Right atrium auricular region (tissue), 2 donors: ENCODE measurements around the gene ETV2. TPM values are rescaled to one million over a fixed set of nuclear protein-coding genes. Genes with fewer than 3 reads are reported as not detected.
"Not testable (repeated sequence)": the region's sequence is repeated elsewhere in the genome, so short reads cannot be mapped to it uniquely, and the experiment has no call there.

ENCODE experiments used
- DNase-seq: peaks from one replicate; pipeline ENCODE4 v3.0.0-alpha.2; 2019; ENCODE audit warnings: low spot score
- H3K27ac ChIP-seq, 2 donors: fragments of 200-600 bp; sonication (generic); 1 replicate in 1 of 2; 2 replicates in 1 of 2; pipeline ENCODE4 v1.5.1; 2016 to 2019
- H3K27me3 ChIP-seq, 2 donors: fragments of 200-600 bp; sonication (generic); one replicate each; pipeline versions ENCODE4 v1.5.1 to v1.6.0; 2017 to 2019
- H3K36me3 ChIP-seq: fragments of 200-600 bp; sonication (generic); one replicate; pipeline ENCODE4 v1.5.1; 2016
- H3K4me1 ChIP-seq, 2 donors: fragments of 200-600 bp; sonication (generic); one replicate each; pipeline versions ENCODE4 v1.5.1 to v1.6.0; 2017 to 2019
- H3K4me3 ChIP-seq, 2 donors: fragments of 200-600 bp; sonication (generic); 1 replicate in 1 of 2; 2 replicates in 1 of 2; pipeline ENCODE4 v1.5.1; 2017 to 2019; ENCODE audit warnings: mild to moderate bottlenecking in 1 of 2, moderate library complexity in 1 of 2
- H3K9me3 ChIP-seq, 2 donors: fragments of 200-600 bp; sonication (generic); one replicate each; pipeline ENCODE4 v1.5.1; 2019
- CTCF ChIP-seq, 2 donors: fragments of 200-600 bp; sonication (generic); IDR thresholded peaks; one replicate each; pipeline ENCODE4 v1.5.1; 2019; ENCODE audit warnings: antibody characterized with exemption in 2 of 2
- total RNA-seq, 2 donors: library from RNA; depleted of rRNA; stranded (reverse); fragments of >200 nt; gene quantifications; one replicate each; pipeline ENCODE4 v1.1.0, GENCODE V29; 2016

Gene ETV2
- total RNA-seq, 2 donors from 2014 or later = 1.2 TPM; not detected in 1

- H3K4me1 ChIP-seq = peaks cover 0 to 58% of the 10 kb centered on the region in 2 donors
- peak overlapping the region in 1 of 2 donors; percentile 87 for H3K27ac ChIP-seq
- no peaks in the 10 kb centered on the region for H3K36me3 ChIP-seq
- no peak for DNase-seq
- no peaks in the 10 kb centered on the region for H3K9me3 ChIP-seq
- H3K27me3 ChIP-seq = no peaks in the 10 kb centered on the region
- no peak overlapping the region for H3K4me3 ChIP-seq
- no peak for TF ChIP-seq CTCF (IDR thresholded peaks at IDR 0.05)
These were observed 4.4 kb downstream of the ETV2 start for GRCh38 chr19:35645680-35646511.

GRCh38 chr19:35648017-35648961, 6.7 kb downstream of the ETV2 start, which contains the start of gene COX6B1:
COX6B1 (plus strand) TSS chr19:35648323; CDS start chr19:35651244, 2,921 bp downstream.
- Histone ChIP-seq H3K27ac (peak within 1 kb of the TSS; percentile 91 to 96), H3K36me3 (peaks cover 19% of the 10 kb centered on the region), H3K27me3 (no peaks in the 10 kb centered on the region), H3K9me3 (no peaks in the 10 kb centered on the region), H3K4me1 (peaks cover 0 to 45% of the 10 kb centered on the region in 2 donors), H3K4me3 (peak within 1 kb of the TSS; percentile 85 to 93)
- DNase-seq = peak; percentile 97
- no peak for TF ChIP-seq CTCF (IDR thresholded peaks at IDR 0.05)

GRCh38 chr19:35650581-35650980, 9.0 kb downstream of the ETV2 start:
- Histone ChIP-seq H3K9me3 (no peaks in the 10 kb centered on the region), H3K27me3 (no peaks in the 10 kb centered on the region), H3K4me1 (peaks cover 0 to 27% of the 10 kb centered on the region in 2 donors), H3K27ac (no peak overlapping the region), H3K4me3 (no peak overlapping the region), H3K36me3 (peaks cover 42% of the 10 kb centered on the region)
- no peak for DNase-seq
- TF ChIP-seq CTCF (IDR thresholded peaks at IDR 0.05) = no peak

- H3K4me3 ChIP-seq, DNase-seq, H3K9me3 ChIP-seq, H3K27ac ChIP-seq, H3K4me1 ChIP-seq, H3K27me3 ChIP-seq: not testable (repeated sequence)
- H3K36me3 ChIP-seq = peaks cover 84% of the 10 kb centered on the region
These were observed 13.3 kb downstream of the ETV2 start for GRCh38 chr19:35654828-35655227.

- H3K27me3 ChIP-seq = no peaks in the 10 kb centered on the region
- no peak overlapping the region for H3K27ac ChIP-seq
- H3K4me3 ChIP-seq = no peak overlapping the region
- no peak for DNase-seq
- peaks cover 0 to 2% of the 10 kb centered on the region in 2 donors for H3K4me1 ChIP-seq
- H3K9me3 ChIP-seq = no peaks in the 10 kb centered on the region
- peaks cover 92% of the 10 kb centered on the region for H3K36me3 ChIP-seq
- TF ChIP-seq CTCF (IDR thresholded peaks at IDR 0.05) = no peak
These were observed 14.1 kb downstream of the ETV2 start for GRCh38 chr19:35655600-35655999.

- DNase-seq = no peak
- peaks cover 97% of the 10 kb centered on the region for H3K36me3 ChIP-seq
- no peaks in the 10 kb centered on the region for H3K4me1 ChIP-seq
These were observed 15.2 kb downstream of the ETV2 start for GRCh38 chr19:35656700-35657099.

More at GRCh38 chr19:35656700-35657099, 15.2 kb downstream of the ETV2 start:
- Histone ChIP-seq H3K4me3 (no peak overlapping the region), H3K27ac (no peak overlapping the region), H3K27me3 (no peaks in the 10 kb centered on the region), H3K9me3 (no peaks in the 10 kb centered on the region)
- no peak for TF ChIP-seq CTCF (IDR thresholded peaks at IDR 0.05)
